Measurements from ENCODE around the gene RPS2.
"Not testable (repeated sequence)": the region's sequence is repeated elsewhere in the genome, so short reads cannot be mapped to it uniquely, and the experiment has no call there.

The RPS2 gene

DNA sequence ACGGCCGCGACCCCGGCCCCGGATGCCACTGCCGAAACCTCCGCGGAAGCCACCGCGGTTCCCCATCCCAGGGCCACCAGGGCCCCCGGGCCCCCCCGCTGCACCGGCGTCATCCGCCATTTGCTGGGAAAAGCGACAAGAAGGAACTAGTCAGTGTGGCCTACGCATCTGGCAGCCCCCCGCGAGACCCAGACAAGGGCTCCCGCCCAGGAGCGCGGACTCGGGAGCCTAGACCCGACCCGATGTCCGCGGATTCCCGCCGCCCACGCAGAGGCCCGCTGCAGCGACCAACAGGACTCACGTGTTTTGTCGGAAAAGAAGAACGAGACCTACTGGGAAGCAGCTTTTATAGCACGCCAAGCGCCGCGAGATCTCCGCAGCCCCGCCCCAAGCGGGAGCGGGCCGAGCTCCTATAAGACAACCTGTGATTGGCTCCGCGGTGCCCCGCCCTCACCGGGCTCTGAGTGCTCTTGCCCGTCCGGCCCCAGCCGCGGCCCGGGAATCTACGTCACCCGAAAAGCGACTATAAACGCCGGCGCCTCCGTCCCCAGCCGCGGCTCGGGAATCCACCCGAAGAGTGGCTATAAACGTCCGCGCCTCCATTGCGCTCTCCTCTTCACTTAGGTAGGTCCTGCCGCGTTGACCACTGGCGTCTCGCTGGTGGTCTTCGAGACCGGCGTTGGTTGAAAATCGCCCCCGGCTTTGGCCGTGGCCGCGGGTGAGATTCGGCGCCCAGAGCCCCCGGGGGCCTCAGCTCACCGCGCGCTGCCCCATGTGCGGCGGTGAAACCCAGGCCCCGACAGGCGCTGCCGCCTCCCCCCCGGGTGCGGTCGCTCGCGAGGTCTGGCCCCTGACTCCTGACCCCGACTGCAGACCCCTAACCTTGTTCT is at the start of gene RPS2:
Gene RPS2, minus strand, starts transcription at position 321 of the 890 bp plus-strand sequence. Its CDS starts 201 bp downstream, at position 120.
- DNase-seq, result peak; percentile 83 to 84

DNA sequence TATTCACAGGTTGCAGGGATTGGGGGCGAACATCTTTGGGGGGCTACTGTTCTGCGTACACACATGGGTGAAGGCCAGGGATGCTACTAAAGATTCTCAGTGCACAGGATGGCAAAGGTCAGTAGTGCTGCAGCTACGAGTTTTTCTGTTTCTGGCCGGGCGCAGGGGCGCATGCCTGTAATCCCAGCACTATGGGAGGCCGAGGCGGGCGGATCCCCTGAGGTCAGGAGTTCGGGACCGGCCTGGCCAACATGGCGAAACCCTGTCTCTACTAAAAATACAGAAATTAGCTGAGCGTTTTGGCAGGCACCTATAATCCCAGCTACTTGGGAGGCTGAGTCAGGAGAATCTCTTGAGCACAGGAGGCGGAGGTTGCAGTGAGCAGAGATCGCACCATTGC is 48.9 kb upstream of the RPS2 start:
- no peak for DNase-seq

DNA sequence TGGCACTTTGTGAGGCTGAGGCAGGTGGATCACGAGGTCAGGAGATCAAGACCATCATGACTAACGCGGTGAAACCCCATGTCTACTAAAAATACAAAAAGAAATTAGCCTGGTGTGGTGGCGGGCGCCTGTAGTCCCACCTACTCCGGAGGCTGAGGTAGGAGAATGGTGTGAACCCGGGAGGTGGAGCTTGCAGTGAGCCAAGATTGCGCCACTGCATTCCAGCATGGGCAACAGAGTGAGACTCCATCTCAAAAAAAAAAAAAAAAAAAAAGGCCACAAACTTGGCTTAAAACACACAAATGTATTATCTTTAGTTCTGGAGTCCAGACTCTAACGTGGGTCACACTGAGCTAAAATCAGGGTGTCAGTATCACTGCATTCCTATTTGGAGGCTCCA is 47.1 kb upstream of the RPS2 start:
- not testable (repeated sequence) for DNase-seq

GRCh38 chr16:2009791-2010510 is 45.3 kb upstream of the RPS2 start, which contains the start of gene ZNF598:
ZNF598 (minus strand) TSS chr16:2009821.
- peak; percentile 30 to 37 for DNase-seq

DNA sequence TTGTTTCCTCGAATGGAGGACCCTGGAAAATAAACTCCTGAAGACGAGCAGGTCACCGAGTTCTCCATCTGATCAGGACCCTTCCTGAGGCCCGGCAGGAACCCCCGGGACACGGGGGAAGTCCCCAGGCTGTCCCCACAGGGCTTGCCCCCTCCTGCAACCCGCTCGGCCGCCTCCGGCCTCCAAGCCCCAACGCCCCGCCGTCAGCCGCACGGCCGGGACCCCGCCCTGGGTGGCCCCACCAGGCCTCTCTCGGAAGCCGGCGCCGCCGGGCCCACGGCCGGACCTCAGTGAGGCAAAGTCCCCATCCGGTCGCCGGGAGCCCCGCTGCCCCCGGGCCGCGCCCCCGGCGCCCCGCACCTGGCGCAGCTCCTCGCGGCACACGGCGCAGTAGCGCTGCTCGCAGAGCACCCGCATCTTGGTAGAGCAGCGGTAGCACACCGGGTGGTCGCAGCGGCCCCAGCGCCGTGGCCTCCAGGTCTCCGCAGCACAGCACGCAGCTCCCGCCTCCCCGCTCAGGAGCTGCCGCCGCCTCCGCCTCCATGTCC is 44.6 kb upstream of the RPS2 start:
- DNase-seq, result no peak

DNA sequence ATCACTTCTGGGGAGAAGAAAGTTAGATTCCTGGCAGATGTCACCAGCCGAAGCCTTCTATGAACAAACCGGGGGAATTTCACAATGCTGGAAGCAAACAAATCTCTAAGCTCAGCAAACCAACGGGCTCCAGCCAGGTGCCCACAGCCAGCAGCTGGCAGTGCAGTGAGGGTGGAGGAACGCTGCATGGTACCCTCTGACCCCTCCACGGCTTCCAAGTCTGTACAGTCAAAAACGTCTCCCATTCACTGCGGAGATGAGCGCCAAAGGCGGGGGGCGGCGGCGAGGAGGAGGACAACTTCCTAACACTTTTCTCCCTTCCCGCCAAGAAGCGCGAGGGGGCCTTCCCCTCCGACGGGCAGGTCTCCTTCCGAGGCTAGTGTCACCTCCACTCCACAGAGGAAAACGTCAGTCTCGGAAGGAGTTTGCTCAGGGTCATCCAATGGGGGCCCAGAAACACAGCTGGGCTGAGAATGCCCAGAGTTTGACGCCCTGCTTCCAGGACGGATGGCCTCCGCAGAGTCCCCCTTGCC is 44.1 kb upstream of the RPS2 start:
- DNase-seq, result no peak

DNA sequence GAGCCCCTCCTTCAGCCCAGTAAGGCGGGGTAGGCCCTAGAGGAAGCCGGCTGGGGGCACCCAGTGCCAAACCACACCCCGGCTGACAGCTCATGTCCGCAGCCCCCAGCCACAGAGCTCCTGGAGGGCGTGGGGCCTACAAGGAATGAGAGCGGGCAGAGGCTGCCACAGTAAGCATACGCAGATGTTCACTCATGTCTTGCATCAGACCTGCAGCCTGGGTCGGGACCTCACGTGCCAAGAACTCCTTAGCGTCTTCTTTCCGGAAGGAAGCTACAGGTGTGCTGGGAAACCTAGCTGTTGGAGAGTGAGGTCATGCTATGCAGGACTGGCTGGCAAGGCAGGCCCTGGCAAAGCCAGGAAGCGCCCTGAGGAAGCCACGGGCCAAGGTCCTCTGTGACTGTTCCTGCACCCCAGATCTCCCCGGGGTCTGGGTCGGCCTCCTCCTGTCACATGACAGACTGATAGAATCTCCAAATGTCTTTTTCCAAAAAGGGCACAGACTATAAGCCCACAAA is 43.4 kb upstream of the RPS2 start:
- peak; percentile 24 to 38 for DNase-seq

- DNase-seq, result no peak
Measured at GRCh38 chr16:2007081-2007836, 42.6 kb upstream of the RPS2 start.

- no peak for DNase-seq
Measured at GRCh38 chr16:2006317-2006716, 41.7 kb upstream of the RPS2 start.

- no peak for DNase-seq
Measured at GRCh38 chr16:2005646-2006045, 41.0 kb upstream of the RPS2 start.

GRCh38 chr16:2004795-2005517 is 40.3 kb upstream of the RPS2 start:
- DNase-seq, result no peak

DNA sequence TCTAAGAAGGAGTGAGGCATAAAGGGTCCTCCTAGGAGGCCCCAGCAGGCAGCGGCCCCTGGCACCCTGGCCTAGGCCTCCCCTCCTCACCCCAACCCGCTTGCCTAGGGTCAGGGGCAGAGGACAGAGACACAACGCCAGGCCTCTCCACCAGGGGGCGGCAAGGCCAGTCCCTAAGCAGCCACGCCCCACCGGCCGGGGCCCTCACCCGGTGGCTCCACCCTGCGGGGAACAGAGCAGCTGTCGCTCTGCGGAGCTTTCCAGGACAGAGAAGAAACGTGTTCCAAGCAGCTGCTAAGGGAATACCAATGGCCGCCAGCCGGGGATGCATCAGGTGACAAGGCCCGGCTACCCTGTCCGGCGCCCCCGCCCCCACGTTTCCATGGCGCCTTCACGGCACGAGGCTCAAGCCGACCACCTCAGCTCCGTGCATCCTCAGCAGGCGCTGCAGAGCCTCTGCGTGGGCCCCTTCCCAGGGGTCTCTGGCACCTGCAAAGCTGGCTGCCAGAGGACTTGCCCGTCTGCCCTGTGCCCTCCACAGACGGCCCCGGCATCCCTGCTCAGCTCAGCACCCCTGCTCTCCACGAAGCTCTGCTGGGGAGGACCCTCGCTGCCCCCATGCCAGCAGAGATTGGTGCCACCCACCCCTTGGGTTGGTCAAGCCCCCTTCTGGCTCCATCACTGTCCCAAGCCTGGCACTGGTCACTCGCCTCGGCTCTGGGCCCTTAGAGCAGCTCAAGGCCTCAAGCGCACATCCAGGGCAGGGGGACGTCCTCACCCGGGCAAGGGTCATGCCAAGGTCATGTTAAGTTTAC is 39.4 kb upstream of the RPS2 start:
- DNase-seq, result peak; percentile 59 to 60

- DNase-seq, result no peak
Measured at GRCh38 chr16:2003231-2003826, 38.7 kb upstream of the RPS2 start.

DNA sequence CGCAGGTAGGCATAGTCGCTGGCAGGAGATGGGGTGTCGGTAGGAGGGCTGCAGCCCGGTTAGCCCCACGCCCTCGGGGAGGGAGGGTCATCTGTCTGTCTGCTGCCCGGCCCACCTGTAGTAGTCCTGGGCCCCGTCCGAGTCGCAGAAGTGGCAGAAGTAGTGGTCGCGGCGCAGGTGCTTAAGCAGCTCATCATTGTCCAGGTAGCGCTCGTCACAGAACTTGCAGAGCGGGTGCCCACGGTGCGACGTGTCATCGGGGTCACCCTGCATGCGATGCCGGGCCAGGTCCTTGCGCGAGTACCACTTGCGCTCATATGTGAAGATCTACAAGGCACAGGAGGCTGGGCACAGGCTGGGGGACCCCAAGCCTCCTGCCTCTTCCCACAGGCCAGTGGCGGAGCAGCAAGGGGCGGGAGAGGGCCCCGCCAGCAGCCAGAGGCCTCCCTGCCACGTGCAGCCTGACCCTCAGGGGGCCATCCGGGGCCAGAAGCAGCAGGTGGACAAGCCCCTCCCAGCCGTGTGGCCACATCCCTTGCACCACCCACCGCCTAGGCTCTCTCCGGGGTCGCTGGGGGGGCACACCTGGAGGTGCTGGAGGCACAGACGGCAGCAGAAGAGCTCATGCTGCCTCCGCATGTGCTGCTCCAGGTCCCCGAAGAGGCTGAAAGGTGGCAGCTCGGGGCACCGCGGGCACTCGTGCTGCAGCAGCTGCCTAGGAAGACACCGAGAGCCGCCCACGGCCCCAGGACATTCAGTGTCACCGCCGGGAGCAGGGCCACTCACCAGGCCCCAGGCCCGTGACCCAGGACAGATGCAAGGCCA is 38.0 kb upstream of the RPS2 start:
- no peak for DNase-seq

GRCh38 chr16:2001456-2002355 is 37.1 kb upstream of the RPS2 start:
- no peak for DNase-seq

- DNase-seq, result no peak
Measured at GRCh38 chr16:2001035-2001434, 36.4 kb upstream of the RPS2 start.

- no peak for DNase-seq
Measured at GRCh38 chr16:1999866-2000514, 35.4 kb upstream of the RPS2 start.
